Left lobe of liver (tissue), 2 donors: ENCODE data around the gene ZNF490. TPM values are rescaled to one million over a fixed set of nuclear protein-coding genes. Genes with fewer than 3 reads are reported as not detected.
"Not testable (repeated sequence)": the region's sequence is repeated elsewhere in the genome, so short reads cannot be mapped to it uniquely, and the experiment has no call there.

Experiments
- ATAC-seq: fragments of 200-7000 bp; cut with Tn5 transposase; one replicate; pipeline ENCODE4 v1.9.1; 2020; ENCODE audit warnings: mild to moderate bottlenecking, moderate library complexity
- DNase-seq: peaks from one replicate; pipeline ENCODE4 v3.0.0-alpha.2; 2020; ENCODE audit warnings: low spot score
- total RNA-seq: library from RNA; stranded (reverse); gene quantifications from one replicate; pipeline ENCODE4 v1.2.1, GENCODE V29; 2021
- donor health status: DM: no; HTN: no; CAD: no; lungs with moderate emphysema.
- donor health status: DM: no; HTN: yes; CAD: no.

ZNF490 gene
- total RNA-seq, 1 donor from 2014 or later = 3.9 TPM

DNA sequence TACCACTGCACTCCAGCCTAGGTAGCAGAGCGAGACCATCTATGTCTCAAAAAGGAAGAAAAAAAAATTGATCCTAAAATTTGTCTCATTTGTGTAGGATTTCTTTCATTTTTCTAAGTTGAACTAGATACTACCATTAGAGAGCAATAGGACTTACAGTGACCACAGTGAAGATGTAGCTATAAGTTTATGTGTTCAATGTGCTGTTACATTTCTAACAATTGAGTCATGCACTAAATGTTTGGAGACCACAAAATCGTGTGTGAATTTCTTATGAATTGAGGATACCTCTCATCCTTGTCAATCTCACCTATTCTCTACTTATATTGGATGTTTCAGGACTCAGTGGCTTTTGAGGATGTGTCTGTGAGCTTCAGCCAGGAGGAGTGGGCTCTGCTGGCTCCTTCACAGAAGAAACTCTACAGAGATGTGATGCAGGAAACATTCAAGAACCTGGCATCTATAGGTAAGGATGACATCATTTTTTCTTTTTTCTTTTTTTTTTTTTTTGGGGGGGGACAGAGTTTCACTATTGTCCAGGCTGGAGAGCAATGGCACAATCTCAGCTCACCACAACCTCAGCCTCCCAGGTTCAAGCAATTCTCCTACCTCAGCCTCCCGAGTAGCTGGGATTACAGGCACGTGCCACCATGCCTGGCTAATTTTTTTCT, 12.9 kb upstream of the ZNF490 start:
- ATAC-seq (no peak), DNase-seq (no peak)

DNA sequence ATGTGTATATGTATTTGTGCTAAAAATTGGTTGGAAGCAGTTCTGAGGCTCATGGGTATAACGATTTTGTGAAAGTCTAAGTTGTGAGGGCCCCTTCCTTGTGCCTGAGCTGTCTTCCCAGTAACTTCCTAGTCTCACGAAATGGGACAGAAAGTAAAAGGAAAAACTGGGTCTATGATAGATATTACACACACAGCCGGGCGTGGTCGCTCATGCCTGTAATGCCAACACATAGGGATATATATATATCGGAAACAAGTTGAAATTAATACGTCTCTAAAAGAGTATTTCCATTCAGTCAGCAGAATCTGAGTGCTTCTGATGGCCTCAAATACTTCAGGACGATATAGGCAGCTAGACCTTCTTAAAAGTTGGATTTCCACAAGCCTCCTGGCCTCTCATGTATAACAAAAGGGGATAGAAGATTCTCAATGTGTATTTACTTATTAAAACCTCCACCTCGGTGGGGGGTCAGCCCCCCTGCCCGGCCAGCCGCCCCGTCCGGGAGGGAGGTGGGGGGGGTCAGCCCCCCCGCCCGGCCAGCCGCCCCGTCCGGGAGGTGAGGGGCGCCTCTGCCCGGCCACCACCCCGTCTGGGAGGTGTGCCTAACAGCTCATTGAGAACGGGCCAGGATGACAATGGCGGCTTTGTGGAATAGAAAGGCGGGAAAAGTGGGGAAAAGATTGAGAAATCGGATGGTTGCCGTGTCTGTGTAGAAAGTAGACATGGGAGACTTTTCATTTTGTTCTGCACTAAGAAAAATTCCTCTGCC, 10.8 kb upstream of the ZNF490 start:
- DNase-seq, ATAC-seq: not testable (repeated sequence)

DNA sequence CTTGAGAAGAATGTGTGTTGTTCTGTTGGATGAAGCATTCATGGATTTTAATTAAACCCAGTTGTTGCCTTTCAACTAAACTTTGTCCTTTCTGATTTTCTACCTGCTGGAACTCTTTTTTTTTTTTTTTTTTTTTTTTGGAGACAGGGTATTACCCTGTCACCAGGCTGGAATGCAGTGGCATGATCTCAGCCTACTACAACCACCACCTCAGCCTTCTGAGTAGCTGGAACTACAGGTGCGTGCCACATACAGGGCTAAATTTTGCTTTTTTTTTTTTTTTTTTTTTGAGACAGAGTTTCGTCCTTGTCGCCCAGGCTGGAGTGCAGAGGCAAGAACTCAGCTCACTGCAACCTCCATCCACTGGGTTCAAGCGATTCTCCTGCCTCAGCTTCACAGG, 7.0 kb upstream of the ZNF490 start:
- DNase-seq (no peak), ATAC-seq (no peak)

DNA sequence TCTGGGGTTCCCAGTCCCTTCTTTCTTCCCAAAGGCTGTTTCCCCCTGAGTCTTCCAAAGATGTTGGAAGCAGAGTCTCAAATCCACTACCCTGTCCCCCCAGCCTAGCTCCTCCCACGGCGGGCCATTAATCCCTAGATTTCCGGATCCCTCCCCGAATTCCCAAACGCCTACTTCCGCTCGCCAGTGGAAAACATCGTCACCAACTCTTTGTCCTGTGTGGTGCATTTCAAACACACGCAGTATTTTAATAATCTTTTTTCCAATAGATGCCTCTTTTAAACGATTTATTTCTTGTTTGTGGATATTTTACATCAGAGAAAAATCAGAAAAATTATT, 717 bp upstream of the ZNF490 start:
- ATAC-seq = peak; percentile 78
- DNase-seq = peak; percentile 62

DNA sequence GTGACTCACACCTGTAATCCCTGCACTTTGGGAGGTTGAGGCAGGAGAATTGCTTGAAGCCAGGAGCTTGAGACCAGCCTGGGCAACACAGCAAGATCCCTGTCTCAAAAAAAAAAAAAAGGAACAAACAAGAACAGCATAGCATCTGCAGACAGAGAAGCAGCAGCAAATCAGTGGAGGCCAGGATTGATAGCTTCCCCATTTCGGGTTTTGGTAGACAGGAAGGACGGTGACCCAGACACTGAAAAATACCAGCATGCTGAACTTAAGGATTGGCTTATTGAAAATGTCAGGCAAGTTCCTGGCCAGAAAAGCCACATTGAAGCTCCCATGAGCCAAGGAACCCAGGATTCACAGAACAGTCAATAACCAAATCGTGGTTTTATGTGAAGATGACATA, 3.0 kb downstream of the ZNF490 start:
- ATAC-seq = no peak
- DNase-seq = no peak

DNA sequence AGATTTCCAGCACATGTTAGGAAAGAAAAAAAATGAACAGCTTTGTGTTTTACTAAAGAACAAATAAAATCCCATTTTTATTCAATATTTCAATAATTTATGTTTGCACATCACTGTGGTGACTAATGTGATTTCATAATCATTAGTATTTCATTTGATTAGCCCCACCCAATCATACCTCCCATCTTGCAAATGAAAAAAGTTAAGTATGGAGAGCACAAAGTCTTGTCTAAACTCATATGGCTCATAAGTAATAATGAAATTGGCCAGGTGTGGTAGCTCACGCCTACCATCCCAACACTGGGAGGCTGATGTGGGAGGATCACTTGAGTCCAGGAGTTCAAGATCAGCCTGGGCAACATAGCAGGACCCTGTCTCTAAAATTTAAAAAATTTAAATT, 3.8 kb downstream of the ZNF490 start:
- no peak for ATAC-seq

DNA sequence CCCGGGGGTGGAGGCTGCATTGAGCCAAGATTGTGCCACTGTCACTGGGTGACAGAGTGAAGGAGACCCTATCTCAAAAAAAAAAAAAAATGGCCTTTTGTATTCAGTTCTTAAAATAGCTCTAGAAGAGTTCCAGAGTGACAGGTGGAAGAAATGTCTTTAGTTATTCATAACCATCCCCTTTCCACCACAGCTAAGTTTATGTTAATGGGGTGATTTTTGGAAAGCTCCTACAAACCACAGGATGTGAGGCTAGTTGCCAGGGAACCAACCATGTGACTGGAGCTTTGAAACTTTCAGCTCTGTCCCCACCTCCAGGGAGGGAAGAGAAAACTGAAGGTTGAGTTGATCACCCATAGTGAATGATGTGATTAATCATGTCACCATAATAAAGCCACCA, 6.9 kb downstream of the ZNF490 start:
- peak; percentile 19 for DNase-seq
- no peak for ATAC-seq

More for the DNA sequence above, 3.8 kb downstream of the ZNF490 start:
- DNase-seq = no peak

DNA sequence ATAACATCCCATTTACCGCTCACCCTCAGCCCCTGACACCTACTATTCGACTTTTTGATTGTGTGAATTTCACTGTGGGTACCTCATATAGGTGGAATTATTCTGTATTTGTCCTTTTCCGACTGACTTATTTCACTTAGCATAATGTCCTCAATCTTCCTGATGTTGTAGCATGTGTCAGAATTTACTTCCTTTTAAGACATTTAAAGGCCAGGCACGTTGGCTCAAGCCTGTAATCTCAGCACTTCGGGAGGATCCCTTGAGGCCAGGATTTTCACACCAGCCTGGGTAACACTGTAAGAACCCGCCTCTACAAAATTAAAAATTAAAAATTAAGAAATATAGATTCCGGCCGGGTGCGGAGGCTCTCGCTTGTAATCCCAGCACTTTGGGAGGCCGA, 13.0 kb downstream of the ZNF490 start:
- ATAC-seq = no peak
- DNase-seq = peak; percentile 14

DNA sequence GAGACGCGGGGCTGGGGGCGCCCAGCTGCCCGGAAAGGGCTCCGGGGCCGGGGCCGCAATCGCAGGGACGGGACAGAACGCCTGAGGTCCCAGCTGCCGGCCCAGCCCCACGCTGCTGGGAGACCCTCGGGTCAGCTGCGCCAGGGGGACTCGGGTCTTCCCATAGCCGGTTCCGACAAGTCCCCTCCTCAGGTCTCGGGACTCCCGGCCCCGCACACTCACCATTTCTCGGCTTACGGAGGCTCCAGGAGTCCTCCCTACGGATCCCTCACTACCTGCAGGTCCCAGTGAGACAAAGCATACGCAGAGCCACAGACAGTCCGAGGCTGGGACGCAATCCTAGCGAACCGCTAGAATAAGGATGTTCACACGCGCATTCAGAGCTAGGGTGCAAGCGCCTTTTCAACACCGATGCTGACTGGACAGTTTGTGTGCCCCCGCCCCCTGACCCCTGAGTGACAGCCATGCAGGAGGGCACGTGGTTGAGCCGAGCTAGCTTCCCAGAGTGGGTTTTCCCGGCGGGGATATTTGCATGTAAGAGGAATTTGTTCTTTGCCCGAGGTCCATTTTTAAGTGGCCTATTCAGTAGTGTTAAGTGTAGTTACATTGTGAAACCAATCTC, 13.6 kb downstream of the ZNF490 start:
- DNase-seq = peak; percentile 86
- ATAC-seq = peak; percentile 99

DNA sequence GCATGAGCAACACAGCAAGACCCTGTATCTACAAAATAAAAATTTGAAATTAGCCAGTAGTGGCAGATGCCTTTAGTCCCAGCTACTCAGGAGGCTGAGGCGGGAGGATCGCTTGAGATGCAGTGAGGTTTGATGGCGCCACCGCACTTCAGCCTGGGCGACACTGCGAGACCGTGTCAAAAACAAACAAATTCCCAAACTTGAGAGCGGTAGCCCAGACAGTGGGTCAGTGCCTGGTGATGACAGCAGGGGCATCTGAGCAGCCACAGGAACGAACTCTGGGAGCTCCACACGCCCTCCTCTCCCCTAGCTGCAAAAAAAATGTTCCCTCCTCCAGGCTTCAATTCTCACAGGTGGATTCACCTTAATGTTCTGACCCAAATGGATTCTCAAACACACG, 14.1 kb downstream of the ZNF490 start:
- peak; percentile 53 for ATAC-seq
- DNase-seq = peak; percentile 26

DNA sequence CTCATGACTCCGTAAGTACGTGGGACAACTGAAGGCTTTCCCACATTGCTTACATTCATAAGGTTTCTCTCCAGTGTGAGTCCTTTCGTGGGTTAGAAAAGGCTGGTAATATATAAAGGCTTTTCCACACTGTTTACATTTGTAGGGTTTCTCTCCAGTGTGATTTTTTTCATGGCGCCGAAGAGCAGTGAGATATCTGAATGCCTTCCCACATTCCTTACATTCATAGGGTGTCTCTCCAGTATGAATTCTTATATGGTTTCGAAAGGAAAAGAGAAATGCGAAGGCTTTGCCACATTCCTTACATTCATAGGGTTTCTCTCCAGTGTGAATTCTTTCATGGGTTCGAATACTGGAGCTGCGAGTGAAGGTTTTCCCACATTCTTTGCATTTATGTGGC, 29.5 kb downstream of the ZNF490 start:
- no peak for ATAC-seq
- no peak for DNase-seq

DNA sequence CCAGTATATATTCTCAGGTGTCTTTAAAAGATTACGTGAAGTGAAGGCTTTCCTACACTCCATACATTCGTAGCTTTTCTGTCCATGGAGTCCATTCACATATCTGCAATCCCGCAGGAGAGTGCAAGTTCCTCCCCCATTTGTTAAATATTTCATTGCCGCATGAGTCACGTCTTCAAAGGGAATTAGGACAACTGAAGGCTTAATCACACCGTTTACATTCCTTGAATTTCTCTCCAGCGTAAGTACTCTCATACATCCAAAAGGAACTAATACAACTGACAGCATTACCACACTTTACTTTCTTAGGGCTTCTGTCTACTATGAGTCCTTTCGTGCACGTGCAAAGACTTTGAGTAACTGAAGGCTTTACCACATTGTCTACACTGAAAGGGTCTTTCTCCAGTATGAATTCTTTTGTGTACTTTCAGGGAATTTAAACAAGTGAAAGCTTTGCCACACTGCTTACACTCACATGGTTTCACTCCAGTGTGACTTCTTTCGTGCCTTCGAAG, 30.4 kb downstream of the ZNF490 start:
- DNase-seq (peak; percentile 3), ATAC-seq (no peak)

DNA sequence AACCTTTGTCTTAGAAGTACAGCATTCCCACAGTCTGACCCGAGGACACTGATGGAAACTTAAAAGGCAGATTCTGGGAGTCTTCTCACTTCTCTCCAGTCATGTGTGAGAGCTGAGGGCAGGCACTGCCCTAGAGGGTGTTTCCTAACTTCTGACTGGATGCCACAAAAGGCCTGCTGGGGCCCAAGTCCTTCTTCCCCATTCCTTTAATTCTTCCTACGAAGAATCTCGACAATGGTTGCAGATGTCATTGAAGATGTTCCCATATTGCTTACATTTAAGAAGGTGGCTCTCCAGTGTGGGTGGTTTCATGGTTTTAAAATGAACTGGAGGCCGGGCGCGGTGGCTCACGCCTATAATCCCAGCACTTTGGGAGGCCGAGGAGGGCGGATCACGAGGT, 32.0 kb downstream of the ZNF490 start:
- ATAC-seq (no peak), DNase-seq (no peak)

DNA sequence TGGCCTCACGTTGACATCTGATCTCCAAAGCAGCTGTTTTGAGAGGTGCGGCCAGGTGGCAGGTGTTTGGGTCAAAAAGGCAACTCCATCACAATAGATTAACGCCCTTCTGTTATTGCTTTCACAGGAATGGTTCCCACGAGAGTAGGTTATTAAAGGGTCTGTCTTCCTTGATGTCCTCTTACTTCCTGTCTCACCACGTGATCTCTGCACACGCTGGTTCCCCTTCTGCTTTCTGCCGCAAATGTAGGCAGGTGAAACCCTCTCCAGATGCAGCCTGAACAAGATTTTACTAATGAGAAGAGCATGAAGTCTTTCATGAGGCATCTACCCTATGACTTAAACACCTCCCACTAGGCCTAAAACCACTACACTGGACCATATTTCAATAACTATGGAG, 36.6 kb downstream of the ZNF490 start:
- DNase-seq = no peak
- ATAC-seq = no peak

DNA sequence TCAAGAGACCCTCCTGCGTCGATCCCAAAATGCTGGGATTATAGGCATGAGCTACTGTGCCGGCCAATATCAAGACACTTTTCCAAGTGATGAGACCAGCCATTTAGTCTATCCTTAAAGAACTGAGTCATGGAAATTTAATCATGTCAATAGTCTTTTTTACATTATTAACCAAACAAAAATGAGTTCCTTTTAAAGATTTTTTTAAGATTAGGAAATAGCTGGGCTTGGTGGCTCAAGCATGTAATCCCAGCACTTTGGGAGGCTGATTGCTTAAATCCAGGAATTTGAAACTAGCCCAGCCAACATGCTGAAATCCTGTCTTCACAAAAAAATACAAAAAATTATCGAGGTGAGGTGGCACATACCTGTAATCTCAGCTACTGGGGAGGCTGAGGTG, 42.7 kb downstream of the ZNF490 start:
- no peak for ATAC-seq
- no peak for DNase-seq

DNA sequence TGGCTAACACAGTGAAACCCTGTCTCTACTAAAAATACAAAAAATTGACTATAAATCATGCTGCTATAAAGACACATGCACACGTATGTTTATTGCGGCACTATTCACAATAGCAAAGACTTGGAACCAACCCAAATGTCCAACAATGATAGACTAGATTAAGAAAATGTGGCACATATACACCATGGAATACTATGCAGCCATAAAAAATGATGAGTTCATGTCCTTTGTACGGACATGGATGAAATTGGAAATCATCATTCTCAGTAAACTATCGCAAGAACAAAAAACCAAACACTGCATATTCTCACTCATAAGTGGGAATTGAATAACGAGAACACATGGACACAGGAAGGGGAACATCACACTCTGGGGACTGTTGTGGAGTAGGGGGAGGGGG, 44.2 kb downstream of the ZNF490 start:
- ATAC-seq = not testable (repeated sequence)

DNA sequence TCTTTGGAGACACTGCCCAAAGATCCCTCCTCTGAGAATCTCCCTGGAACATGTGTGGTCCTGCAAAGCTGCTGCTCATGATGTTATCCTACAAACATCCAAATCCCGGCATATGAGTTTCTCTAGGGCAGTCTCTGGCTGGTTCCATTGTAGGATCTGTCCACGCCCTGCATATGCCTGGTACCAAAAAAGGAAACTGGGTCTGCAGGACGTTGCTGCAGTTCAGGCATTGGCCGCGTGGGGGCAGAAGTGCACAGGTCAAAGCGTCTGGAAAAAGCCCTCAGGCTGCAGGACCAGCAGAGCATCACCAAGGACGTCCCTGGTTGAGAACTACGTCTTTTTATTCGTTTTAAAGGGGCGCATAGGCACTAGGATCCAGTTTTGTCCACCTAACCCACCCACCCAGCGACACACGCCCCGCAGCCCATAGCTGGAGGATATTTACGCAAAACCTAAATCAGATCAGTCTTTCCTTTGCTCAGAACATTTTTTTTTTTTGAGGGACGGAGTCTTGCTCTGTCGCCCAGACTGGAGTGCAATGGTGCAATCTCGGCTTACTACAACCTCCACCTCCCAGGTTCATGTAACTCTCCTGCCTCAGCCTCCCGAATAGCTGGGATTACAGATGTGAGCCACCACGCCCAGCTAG, 46.5 kb downstream of the ZNF490 start:
- ATAC-seq = peak; percentile 100
- DNase-seq = peak; percentile 88

More for the DNA sequence above, 44.2 kb downstream of the ZNF490 start:
- not testable (repeated sequence) for DNase-seq

DNA sequence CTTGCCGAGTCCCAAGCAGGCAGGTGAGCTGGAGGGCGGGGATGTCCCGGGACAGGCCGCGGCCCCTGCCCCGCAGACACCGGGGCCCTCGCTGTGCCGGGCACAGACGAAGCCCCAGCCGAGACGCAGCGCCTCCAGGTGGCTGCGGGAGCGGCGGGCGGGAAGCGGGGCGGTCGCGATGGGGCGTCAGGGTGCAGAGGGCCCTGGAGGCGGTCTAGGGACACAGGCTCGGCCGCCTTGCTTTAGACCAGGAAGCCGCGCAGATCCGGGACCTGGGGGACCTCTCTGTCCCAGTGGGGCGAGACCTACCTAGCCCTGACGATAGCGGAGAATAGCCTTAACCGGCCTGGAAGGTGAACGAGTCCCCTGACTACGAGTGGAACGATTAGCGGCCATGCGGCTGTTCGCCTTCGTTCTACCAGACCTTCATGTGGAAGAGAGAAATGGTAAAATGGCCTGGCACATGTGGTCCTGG, 55.1 kb downstream of the ZNF490 start:
- DNase-seq (no peak), ATAC-seq (no peak)

DNA sequence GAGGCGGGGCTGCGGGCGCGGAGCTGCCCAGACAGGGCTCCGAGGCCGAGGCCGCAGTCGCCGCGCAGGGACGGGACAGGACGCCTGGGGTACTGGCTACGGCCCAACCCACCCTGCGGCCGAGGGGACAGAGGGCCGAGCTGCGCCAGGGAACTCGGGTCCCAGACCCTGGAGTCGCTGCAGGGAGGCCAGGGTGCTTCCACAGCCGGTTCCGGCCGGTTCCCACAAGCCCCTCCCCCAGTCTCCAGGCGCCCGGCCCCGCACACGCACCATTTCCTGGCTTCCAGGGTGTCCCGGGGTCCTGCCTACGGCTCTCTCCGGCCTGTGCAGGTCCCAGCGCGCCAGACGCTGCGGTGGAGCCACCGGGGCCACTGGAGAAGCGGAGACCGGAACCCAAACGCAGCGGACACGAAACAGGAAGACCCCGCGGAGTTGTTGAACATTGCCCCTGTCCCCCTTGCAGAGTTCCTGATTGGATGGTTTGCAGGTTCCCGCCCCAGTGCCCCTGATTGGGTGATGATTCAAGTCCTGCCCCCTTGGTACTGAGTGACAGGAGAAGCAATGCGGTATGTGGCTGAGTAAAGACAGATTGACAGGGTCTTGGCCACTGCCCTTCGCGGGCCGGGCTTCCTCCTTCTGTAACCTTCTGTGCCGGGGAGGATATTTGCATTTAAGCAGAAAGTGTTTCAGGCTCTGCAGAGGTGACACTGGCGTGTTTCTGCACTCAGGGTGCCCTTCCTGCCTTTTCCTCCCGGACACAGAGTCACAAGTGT, 59.4 kb downstream of the ZNF490 start, which contains the start of gene ZNF564:
ZNF564 (minus strand) TSS at position 423 of the 773 bp plus-strand sequence; CDS start at position 273, 150 bp downstream.
- peak; percentile 97 for DNase-seq
- peak; percentile 93 for ATAC-seq

DNA sequence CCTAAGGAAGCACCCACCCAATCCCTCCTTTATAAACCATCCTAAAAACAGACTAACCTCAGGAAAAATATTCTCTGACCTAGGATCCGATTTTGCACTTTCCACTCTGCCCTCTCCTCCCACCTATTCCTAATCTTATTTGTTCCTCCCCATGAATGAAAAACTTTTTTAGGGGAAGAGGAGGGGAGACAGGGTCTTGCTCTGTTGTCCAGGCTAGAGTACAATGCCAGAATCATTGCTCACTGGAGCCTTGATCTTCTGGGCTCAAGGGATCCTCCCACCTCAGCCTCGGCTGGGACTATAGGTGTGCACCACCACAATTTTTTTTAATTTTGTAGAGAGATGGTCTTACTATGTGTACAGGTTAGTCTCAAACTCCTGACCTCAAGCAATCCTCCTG, 63.7 kb downstream of the ZNF490 start:
- ATAC-seq (no peak), DNase-seq (no peak)
